ENCODE results near the gene LILRB1.
"Not testable (repeated sequence)": the region's sequence is repeated elsewhere in the genome, so short reads cannot be mapped to it uniquely, and the experiment has no call there.

Gene LILRB1

GRCh38 chr19:54668353-54668752, 38.1 kb downstream of the LILRB1 start:
- Histone ChIP-seq H3K27me3 (replicated peaks) (no peaks in the 10 kb centered on the region), H3K27ac (no peak overlapping the region), H3K36me3 (replicated peaks) (no peaks in the 10 kb centered on the region), H3K4me3 (ENCODE audit: low read depth, low read length) (no peak overlapping the region)
- in situ Hi-C loops (cut with HindIII; ENCODE audit: low pct_ligation_motif_present, low sequenced_read_pairs): no loop called here
- no peak for TF ChIP-seq CTCF (IDR thresholded peaks at IDR 0.05; ENCODE audit: low read depth, low read length, missing control alignments)
- DNase-seq: no peak

- in situ Hi-C loops (cut with HindIII; ENCODE audit: low pct_ligation_motif_present, low sequenced_read_pairs): no loop called here
- no peaks in the 10 kb centered on the region for H3K36me3 ChIP-seq (replicated peaks)
- H3K27ac ChIP-seq: no peak overlapping the region
- H3K27me3 ChIP-seq (replicated peaks): no peaks in the 10 kb centered on the region
- no peak for TF ChIP-seq CTCF (IDR thresholded peaks at IDR 0.05; ENCODE audit: low read depth, low read length, missing control alignments)
- H3K4me3 ChIP-seq (ENCODE audit: low read depth, low read length): no peak overlapping the region
- DNase-seq: no peak
These were observed 40.5 kb downstream of the LILRB1 start for GRCh38 chr19:54670576-54671357.

GRCh38 chr19:54673222-54673621, 42.9 kb downstream of the LILRB1 start:
- Histone ChIP-seq H3K36me3 (replicated peaks) (no peaks in the 10 kb centered on the region), H3K4me3 (ENCODE audit: low read depth, low read length) (no peak overlapping the region), H3K27ac (no peak overlapping the region), H3K27me3 (replicated peaks) (no peaks in the 10 kb centered on the region)
- DNase-seq: no peak
- TF ChIP-seq CTCF (IDR thresholded peaks at IDR 0.05; ENCODE audit: low read depth, low read length, missing control alignments): no peak
- in situ Hi-C loops (cut with HindIII; ENCODE audit: low pct_ligation_motif_present, low sequenced_read_pairs): no loop called here

- TF ChIP-seq CTCF (IDR thresholded peaks at IDR 0.05; ENCODE audit: low read depth, low read length, missing control alignments): peak; percentile 42
- DNase-seq: no peak
- no peaks in the 10 kb centered on the region for H3K36me3 ChIP-seq (replicated peaks)
- no peaks in the 10 kb centered on the region for H3K27me3 ChIP-seq (replicated peaks)
- in situ Hi-C loops (cut with HindIII; ENCODE audit: low pct_ligation_motif_present, low sequenced_read_pairs): no loop called here
- H3K27ac ChIP-seq: no peak overlapping the region
- H3K4me3 ChIP-seq (ENCODE audit: low read depth, low read length): no peak overlapping the region
These were observed 43.8 kb downstream of the LILRB1 start for GRCh38 chr19:54674021-54674617.

GRCh38 chr19:54676210-54676834, 46.0 kb downstream of the LILRB1 start:
- in situ Hi-C loops (cut with HindIII; ENCODE audit: low pct_ligation_motif_present, low sequenced_read_pairs); H3K27ac ChIP-seq; H3K27me3 ChIP-seq (replicated peaks); H3K36me3 ChIP-seq (replicated peaks); H3K4me3 ChIP-seq (ENCODE audit: low read depth, low read length): not testable (repeated sequence)
- peak; percentile 60 for TF ChIP-seq CTCF (IDR thresholded peaks at IDR 0.05; ENCODE audit: low read depth, low read length, missing control alignments)
- peak; percentile 18 for DNase-seq
